ENCODE results near the gene RRH.
A peak's percentile ranks its signal among the peaks of the same experiment; 100 is the strongest.

Gene RRH

DNA sequence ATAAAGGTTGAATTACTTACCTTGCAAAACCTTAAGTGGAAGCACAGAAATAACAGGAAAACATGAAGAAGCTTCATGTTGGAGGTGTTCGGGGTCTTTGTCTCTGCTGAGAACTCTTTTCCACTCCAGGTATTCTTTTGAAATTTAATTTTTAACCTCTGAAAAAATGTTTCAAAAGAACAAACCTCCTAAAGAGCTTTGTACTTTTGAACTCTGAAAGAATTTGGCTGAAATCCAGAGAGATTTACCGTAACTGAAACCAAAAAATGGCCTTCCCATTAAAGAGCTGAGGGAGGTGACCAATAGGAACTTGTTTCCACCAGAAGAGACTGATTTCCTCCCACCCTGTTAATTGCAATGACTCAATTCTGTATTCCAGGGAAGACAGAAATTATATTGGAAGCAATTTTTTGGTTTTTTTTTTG lies 25.9 kb upstream of the RRH start, which contains the start of gene CFI:
CFI (minus strand) TSS at position 105 of the 425 bp plus-strand sequence; CDS start at position 77, 28 bp downstream.
- TF ChIP-seq, protein P1, sequence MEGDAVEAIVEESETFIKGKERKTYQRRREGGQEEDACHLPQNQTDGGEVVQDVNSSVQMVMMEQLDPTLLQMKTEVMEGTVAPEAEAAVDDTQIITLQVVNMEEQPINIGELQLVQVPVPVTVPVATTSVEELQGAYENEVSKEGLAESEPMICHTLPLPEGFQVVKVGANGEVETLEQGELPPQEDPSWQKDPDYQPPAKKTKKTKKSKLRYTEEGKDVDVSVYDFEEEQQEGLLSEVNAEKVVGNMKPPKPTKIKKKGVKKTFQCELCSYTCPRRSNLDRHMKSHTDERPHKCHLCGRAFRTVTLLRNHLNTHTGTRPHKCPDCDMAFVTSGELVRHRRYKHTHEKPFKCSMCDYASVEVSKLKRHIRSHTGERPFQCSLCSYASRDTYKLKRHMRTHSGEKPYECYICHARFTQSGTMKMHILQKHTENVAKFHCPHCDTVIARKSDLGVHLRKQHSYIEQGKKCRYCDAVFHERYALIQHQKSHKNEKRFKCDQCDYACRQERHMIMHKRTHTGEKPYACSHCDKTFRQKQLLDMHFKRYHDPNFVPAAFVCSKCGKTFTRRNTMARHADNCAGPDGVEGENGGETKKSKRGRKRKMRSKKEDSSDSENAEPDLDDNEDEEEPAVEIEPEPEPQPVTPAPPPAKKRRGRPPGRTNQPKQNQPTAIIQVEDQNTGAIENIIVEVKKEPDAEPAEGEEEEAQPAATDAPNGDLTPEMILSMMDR (IDR thresholded peaks at IDR 0.05; ENCODE audit: low read depth, low read length), result no peak
- no peak within 1 kb of the TSS for H3K4me3 ChIP-seq (ENCODE audit: low read depth, low read length)

DNA sequence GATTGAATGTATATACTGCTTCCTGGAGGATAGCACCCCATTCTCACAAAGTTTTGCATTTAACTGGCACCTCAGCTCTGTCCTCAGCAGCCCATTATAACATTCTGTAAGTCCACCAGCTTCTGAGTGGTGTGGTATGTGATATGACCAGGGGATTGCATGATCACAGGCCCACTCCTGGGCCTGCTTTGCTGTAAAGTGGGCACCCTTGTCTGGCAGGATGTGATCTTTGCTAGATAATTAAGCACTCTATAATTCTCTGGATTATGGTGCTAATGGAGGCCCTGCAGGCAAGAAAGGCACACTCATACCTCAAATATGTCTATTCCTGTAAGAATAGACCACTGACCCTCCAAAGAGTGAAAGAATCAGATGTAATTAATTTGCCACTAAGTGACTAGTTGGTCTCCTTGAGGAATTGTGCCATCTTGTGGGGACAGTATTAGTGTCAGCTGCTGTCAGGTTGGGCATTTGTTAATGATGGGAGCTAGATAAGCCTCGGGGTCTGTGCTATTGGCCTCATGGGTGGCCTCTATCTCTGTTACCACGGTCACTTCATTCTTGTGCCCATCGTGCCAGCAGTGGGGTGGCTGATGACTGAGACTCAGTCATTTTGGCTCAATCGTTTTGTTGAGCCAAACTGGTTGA lies 23.7 kb upstream of the RRH start:
- TF ChIP-seq, protein P1 (IDR thresholded peaks at IDR 0.05; ENCODE audit: low read depth, low read length), result no peak
- no peak overlapping the region for H3K4me3 ChIP-seq (ENCODE audit: low read depth, low read length)

DNA sequence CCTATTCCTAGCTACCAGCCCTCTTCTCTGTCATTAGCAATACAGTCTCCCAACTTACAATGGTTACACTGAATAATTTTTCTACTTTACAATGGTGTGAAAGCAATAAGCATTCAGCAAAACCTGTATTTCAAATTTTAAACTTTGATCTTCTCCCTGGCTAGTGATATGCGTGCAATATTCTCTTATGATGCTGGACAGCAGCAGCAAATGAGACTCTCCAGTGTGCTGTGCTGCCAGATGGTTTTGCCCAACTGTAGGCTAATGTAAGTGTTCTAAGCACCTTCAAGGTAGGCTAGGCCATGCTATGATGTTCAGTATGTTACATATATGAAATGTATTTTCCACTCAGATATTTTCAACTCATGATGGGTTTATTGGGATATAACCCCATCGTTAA lies 18.1 kb upstream of the RRH start:
- TF ChIP-seq, protein P1 (IDR thresholded peaks at IDR 0.05; ENCODE audit: low read depth, low read length), result no peak
- no peak overlapping the region for H3K4me3 ChIP-seq (ENCODE audit: low read depth, low read length)

DNA sequence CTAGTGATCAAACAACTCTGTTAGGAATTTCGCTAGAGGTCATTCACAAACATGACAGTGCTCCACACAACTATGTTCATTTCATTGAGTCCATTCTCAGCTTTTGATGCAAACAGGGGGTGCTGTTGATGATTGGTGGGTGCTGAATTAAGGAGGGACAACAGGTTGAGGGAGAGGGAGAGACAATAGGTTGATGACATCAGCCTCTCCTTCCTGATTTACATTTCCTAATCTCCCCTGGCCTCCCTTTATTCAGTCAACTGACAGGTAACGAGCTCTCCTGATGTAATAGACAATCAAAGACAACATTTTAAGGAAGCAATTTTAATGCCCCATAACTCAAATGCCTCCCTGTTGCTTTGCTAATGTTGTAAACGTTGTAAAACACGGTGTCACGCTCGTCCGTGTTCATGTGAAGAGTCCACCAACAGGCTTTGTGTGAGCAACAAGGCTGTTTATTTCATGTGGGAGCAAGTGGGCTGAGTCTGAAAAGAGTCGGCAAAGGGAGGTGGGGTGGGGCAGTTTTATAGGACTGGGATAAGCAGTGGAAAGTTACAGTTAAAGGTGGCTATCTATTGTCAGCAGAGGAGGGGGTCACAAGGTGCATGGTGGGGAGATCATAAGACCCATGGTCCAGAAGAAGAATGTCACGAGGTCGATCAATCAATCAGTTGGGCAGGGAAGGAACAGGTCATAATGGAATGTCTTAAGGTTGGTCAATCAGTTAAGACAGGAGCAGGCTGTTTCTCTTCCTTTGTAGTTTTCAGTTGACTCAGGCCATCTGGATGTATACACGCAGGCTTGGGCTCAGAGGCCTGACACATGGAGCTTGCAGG lies 17.0 kb upstream of the RRH start:
- no peak overlapping the region for H3K4me3 ChIP-seq (ENCODE audit: low read depth, low read length)
- TF ChIP-seq, protein P1 (IDR thresholded peaks at IDR 0.05; ENCODE audit: low read depth, low read length), result no peak

DNA sequence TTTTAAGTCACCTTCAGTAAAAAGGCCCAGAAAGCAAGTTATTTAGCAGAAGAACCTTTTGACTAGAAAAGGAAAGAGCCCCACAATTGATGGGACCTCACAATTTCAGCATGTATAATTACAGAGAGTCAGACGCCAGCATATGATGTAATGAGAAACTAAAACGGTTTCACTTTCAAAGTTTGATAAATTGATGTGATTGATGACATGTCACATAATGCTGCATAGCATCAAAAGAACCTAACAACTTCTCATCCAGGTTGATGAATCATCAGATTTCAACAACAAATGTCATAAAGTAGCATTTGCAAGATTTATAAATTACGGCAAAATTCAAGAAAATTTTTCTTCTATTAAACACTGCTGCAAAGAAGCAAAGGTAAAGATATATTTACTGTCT lies 16.1 kb upstream of the RRH start:
- TF ChIP-seq, protein P1 (IDR thresholded peaks at IDR 0.05; ENCODE audit: low read depth, low read length), result no peak
- H3K4me3 ChIP-seq (ENCODE audit: low read depth, low read length), result no peak overlapping the region

DNA sequence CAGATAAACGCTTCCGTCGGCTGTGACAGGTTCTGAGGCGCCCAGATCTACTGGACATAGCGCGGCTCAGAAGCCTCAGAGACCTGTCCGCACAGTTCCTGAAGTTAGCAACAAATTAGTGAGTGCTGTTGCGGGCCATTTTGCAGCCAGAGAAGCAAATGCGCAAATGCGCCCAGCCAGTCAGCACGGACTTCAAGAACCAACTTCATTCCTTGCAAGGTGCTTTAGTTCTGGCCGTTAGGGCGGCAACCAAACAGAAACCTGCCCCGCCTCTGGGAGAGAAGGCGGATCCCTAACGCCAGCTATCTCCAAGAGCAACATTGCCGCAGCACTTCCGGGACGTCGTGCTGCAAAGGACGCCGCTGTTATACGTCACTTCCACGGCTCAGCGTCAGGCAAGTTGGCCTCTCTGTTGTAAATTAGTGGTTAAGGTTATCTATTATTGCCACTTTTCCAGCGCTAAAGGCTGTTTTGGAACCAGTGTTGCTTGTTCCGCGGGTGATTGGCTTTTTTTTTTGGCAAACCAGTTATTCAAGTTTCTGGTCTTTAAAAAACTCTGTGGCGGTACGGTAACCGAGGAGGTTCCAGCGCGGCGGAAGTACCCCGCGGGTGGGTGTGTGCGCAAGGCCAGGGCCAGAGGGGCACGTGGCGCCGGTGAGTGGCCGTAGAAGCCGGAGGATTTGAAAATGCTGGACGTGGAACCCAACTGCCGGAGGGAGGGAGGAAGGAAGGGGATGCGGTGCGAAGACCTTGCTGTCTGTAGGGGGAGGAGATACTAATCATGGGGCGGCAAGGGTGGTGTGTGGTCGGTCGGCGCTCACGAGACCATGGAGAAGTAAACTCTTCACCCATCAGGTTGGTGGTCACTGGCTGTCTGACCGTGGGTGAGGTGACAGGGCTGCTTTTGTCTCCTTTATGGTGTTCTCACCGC lies 12.4 kb upstream of the RRH start, which contains the start of gene GAR1:
GAR1 (plus strand) TSS at position 612 of the 931 bp plus-strand sequence. CDS start 403 bp downstream, outside the sequence.
- peak within 1 kb of the TSS; percentile 97 for H3K4me3 ChIP-seq (ENCODE audit: low read depth, low read length)
- TF ChIP-seq, protein P1 (IDR thresholded peaks at IDR 0.05; ENCODE audit: low read depth, low read length), result no peak

All from WI38 (cell line).